Epithelial cell of prostate (primary cell): ENCODE measurements around the gene RNASE3.
"Not testable (repeated sequence)": the region's sequence is repeated elsewhere in the genome, so short reads cannot be mapped to it uniquely, and the experiment has no call there.

Source experiments
- DNase-seq: peaks from one replicate; pipeline ENCODE4 v3.0.0-alpha.2; 2011; ENCODE audit warnings: low read depth, low spot score
- H3K27ac ChIP-seq: fragments of 450-650 bp; 2 replicates; pipeline ENCODE4 v1.5.1; 2017; ENCODE audit warnings: mild to moderate bottlenecking

RNASE3 gene

GRCh38 chr14:20907214-20907613 is 16.0 kb downstream of the RNASE3 start:
- no peak overlapping the region for H3K27ac ChIP-seq
- no peak for DNase-seq

- not testable (repeated sequence) for DNase-seq, H3K27ac ChIP-seq
These were observed 19.6 kb downstream of the RNASE3 start for GRCh38 chr14:20910822-20911221.

GRCh38 chr14:20919038-20919756 is 28.0 kb downstream of the RNASE3 start:
- DNase-seq, H3K27ac ChIP-seq: not testable (repeated sequence)

GRCh38 chr14:20923766-20924297 is 32.6 kb downstream of the RNASE3 start:
- H3K27ac ChIP-seq, DNase-seq: not testable (repeated sequence)

- no peak overlapping the region for H3K27ac ChIP-seq
- DNase-seq = no peak
These were observed 43.1 kb downstream of the RNASE3 start for GRCh38 chr14:20934148-20934762.

- no peak overlapping the region for H3K27ac ChIP-seq
- no peak for DNase-seq
These were observed 44.3 kb downstream of the RNASE3 start for GRCh38 chr14:20935303-20935984.
